A673 (cell line): ENCODE measurements around the gene CST9. TPM values are rescaled to one million over a fixed set of nuclear protein-coding genes. Genes with fewer than 3 reads are reported as not detected.
"Not testable (repeated sequence)": the region's sequence is repeated elsewhere in the genome, so short reads cannot be mapped to it uniquely, and the experiment has no call there.

Experiments used
- BruUV-seq: library from RNA; stranded (reverse); fragments of 400-500 nt; replicated peaks from 2 replicates; lab custom pipeline; 2021; lab: Mats Ljungman, UMichigan
- CTCF ChIA-PET: fragments of 300-600 bp; sonication (Branson Sonifier 250); formaldehyde crosslinking; loops from one replicate; lab custom pipeline; 2022; ENCODE audit warnings: antibody characterized with exemption; lab: Charles Lee
- POLR2A ChIA-PET: fragments of 300-600 bp; sonication (Branson Sonifier 250); formaldehyde crosslinking; loops from one replicate; lab custom pipeline; 2022; ENCODE audit warnings: antibody characterized with exemption; ENCODE audit not compliant: low non-redundant PET; lab: Charles Lee
- DNase-seq: peaks from one replicate; pipeline ENCODE4 v3.0.0-alpha.2; 2015; ENCODE audit warnings: low spot score
- H3K27ac ChIP-seq: fragments of 200-600 bp; sonication (generic); 2 replicates; pipeline ENCODE4 v1.5.1; 2016; ENCODE audit warnings: mixed run types, low read depth, mild to moderate bottlenecking, mixed read lengths, antibody characterized with exemption, low read length; ENCODE audit not compliant: poor library complexity, severe bottlenecking
- H3K27me3 ChIP-seq: fragments of 200-600 bp; sonication (generic); replicated peaks from 2 replicates; pipeline ENCODE4 v1.6.1; 2017; ENCODE audit warnings: mixed run types, low read depth, mild to moderate bottlenecking, mixed read lengths, antibody characterized with exemption, low read length; ENCODE audit not compliant: insufficient read depth, poor library complexity
- H3K36me3 ChIP-seq: fragments of 200-600 bp; sonication (generic); 2 replicates; pipeline ENCODE4 v1.6.1; 2016; ENCODE audit warnings: mixed run types, mild to moderate bottlenecking, mixed read lengths, antibody characterized with exemption, low read length; ENCODE audit not compliant: insufficient read depth, poor library complexity, severe bottlenecking
- H3K4me1 ChIP-seq: fragments of 200-600 bp; sonication (generic); 2 replicates; pipeline ENCODE4 v1.6.1; 2017; ENCODE audit warnings: mixed run types, mild to moderate bottlenecking, mixed read lengths, antibody characterized with exemption, low read length; ENCODE audit not compliant: insufficient read depth, poor library complexity, severe bottlenecking
- H3K4me3 ChIP-seq: fragments of 200-600 bp; sonication (generic); 2 replicates; pipeline ENCODE4 v1.5.1; 2016; ENCODE audit warnings: low read depth, mixed run types, mild to moderate bottlenecking, mixed read lengths, low read length; ENCODE audit not compliant: poor library complexity, severe bottlenecking
- H3K9me3 ChIP-seq: fragments of 200-600 bp; sonication (generic); 2 replicates; pipeline ENCODE4 v1.6.1; 2016; ENCODE audit warnings: mixed run types, low read depth, mild to moderate bottlenecking, mixed read lengths, antibody characterized with exemption, low read length; ENCODE audit not compliant: poor library complexity, severe bottlenecking
- EZH2 ChIP-seq: fragments of 200-600 bp; sonication (generic); IDR thresholded peaks from 2 replicates; pipeline ENCODE4 v1.6.1; 2017; ENCODE audit warnings: borderline replicate concordance, low read depth, mild to moderate bottlenecking, mixed read lengths, antibody characterized with exemption, low read length; ENCODE audit not compliant: poor library complexity, severe bottlenecking
- intact Hi-C: fragments of 100-400 bp; cut with micrococcal nuclease; formaldehyde crosslinking; loops from one replicate; pipeline ENCODE4 v1.10.0; 2022; ENCODE audit not compliant: unreplicated experiment
- total RNA-seq: library from RNA; stranded (reverse); gene quantifications from 2 replicates; pipeline ENCODE4 v1.2.3, GENCODE V29; 2021
- TF ChIP-seq, protein P1 (sequence below): fragments of 300-800, 200-600 bp; sonication (generic); conservative IDR thresholded peaks from 2 replicates; pipeline ENCODE4 v1.5.1; 2017; ENCODE audit warnings: low read depth, mild to moderate bottlenecking, antibody characterized with exemption, low read length, moderate library complexity, mixed read lengths

CST9 gene
- total RNA-seq, 1 experiment from 2014 or later, result not detected

DNA sequence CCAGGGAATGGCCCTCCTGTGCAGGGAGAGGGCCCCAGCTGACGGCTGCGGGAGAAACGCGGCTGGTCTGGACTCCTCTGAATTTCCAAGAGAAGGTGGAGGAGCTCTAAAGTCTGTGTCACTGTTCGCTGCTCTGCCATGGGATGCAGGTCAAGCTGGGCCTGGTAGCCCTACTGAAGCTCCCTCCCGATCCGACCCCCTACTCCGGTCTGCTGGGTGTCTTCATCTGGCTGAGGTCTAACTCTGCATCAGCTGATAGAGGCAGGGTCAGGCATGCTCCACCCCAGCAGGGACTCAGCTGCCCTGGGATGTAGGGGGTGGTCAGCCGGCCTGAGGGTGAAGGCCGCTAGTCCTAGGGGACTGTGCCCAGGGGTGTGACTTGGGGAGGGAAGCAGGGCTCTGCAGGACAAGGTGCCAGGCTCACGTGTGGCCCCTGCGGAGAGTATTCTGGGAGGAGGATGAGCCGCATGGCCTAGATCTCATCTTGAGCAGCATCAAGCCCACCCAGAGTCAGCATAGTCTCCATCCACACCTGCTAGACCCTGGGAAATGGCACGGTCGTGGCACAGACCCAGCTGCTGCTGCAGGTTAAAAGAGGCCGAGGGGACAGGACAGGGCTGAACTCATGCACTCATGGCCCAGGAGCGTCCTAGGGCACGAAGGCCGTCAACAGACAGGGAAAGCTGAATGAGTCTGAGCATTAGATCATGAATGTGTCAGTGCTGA, 30.6 kb upstream of the CST9 start:
- Histone ChIP-seq H3K27ac (no peak overlapping the region), H3K4me1 (no peaks in the 10 kb centered on the region), H3K9me3 (no peaks in the 10 kb centered on the region), H3K27me3 (no peaks in the 10 kb centered on the region), H3K4me3 (peak overlapping the region; percentile 95), H3K36me3 (no peaks in the 10 kb centered on the region)
- no TSS peak for BruUV-seq
- TF ChIP-seq EZH2, result no peak
- TF ChIP-seq, protein P1, sequence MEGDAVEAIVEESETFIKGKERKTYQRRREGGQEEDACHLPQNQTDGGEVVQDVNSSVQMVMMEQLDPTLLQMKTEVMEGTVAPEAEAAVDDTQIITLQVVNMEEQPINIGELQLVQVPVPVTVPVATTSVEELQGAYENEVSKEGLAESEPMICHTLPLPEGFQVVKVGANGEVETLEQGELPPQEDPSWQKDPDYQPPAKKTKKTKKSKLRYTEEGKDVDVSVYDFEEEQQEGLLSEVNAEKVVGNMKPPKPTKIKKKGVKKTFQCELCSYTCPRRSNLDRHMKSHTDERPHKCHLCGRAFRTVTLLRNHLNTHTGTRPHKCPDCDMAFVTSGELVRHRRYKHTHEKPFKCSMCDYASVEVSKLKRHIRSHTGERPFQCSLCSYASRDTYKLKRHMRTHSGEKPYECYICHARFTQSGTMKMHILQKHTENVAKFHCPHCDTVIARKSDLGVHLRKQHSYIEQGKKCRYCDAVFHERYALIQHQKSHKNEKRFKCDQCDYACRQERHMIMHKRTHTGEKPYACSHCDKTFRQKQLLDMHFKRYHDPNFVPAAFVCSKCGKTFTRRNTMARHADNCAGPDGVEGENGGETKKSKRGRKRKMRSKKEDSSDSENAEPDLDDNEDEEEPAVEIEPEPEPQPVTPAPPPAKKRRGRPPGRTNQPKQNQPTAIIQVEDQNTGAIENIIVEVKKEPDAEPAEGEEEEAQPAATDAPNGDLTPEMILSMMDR, result no peak
- DNase-seq, result no peak
- intact Hi-C loops, result no loop called here
- ChIA-PET POLR2A (no interaction called here), CTCF (no interaction called here)

DNA sequence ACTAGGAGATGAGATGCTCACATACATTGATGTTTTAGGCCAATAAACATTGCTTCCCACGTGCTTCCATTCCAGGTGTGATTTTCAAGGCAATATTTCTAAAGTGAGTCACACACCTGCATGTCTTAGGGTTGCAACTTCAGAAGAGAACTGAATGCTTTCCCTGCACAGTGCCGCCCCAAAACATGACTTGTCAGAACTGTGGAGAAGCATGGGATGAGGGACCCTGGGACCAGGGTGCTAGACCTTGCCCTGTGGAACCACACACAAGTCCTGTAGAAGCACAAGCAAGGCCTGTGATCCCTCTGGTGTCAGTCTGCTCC, 30.0 kb upstream of the CST9 start:
- CTCF ChIA-PET, result not testable (repeated sequence)
- POLR2A ChIA-PET, result interaction anchor here (0.6 kb wide), 1 partner anchor 19 kb away, joined by 3 read pairs; no protein-coding TSS in a partner anchor

DNA sequence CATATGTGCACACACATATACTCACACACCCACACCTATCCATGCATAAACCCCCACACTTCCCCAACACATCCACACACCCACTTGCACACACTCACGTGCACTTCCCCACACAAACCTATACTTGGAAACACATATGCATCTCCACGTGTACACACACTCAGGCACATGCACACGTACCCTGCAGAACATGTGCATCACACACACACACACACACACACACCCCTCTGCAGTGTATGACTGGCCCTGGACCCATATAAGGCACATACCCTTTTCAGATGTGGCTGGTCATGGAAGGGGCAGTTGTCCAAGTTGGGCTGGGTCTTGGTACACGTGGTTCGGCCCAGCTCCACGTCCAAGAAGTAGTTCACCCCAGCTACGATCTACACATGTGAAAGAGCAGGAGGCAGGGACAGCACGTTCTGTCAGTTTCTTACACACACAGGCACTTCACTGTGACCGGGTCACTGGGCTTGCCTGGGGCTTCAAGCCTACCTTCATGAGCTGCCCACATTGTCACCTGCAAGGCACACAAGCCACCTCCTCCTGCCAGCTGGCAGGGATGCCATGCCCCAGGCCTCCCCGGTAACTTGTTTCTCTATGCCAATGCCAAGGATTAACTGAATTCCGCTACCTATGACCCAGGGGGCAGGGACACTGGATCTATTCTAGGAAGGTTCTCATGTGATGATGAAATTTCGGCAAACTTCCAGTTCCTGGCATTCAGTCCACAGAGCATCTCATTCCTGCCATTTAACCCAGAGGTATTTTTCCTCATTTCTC, 29.5 kb upstream of the CST9 start:
- BruUV-seq, result no TSS peak
- CTCF ChIA-PET, result no interaction called here
- H3K27ac ChIP-seq, result no peak overlapping the region
- POLR2A ChIA-PET, result interaction anchor here (0.6 kb wide), 1 partner anchor 19 kb away, joined by 3 read pairs; no protein-coding TSS in a partner anchor
- intact Hi-C loops, result no loop called here
- H3K27me3 ChIP-seq, result no peaks in the 10 kb centered on the region
- no peak for DNase-seq
- H3K4me3 ChIP-seq, result no peak overlapping the region
- TF ChIP-seq, protein P1, result no peak
- TF ChIP-seq EZH2, result no peak
- no peaks in the 10 kb centered on the region for H3K9me3 ChIP-seq
- no peaks in the 10 kb centered on the region for H3K4me1 ChIP-seq
- H3K36me3 ChIP-seq, result no peaks in the 10 kb centered on the region

More for the DNA sequence above, 30.0 kb upstream of the CST9 start:
- H3K4me3 ChIP-seq, H3K27me3 ChIP-seq, H3K4me1 ChIP-seq, intact Hi-C loops, H3K27ac ChIP-seq, H3K9me3 ChIP-seq, H3K36me3 ChIP-seq, BruUV-seq, DNase-seq: not testable (repeated sequence)
